Breast epithelium (tissue), 4 donors: ENCODE data around the gene SPN. TPM values are rescaled to one million over a fixed set of nuclear protein-coding genes. Genes with fewer than 3 reads are reported as not detected.
"Not testable (repeated sequence)": the region's sequence is repeated elsewhere in the genome, so short reads cannot be mapped to it uniquely, and the experiment has no call there.

Experiments
- DNase-seq, 2 donors: peaks; one replicate each; pipeline ENCODE4 v3.0.0-alpha.2; 2019; ENCODE audit warnings: low spot score in 2 of 2
- H3K27ac ChIP-seq, 2 donors: fragments of 200-600 bp; sonication (generic) in 1 of 2; one replicate each; pipeline ENCODE4 v1.5.1; 2016 to 2019; ENCODE audit warnings: mild to moderate bottlenecking in 1 of 2
- H3K27me3 ChIP-seq, 2 donors: fragments of 200-600 bp; sonication (generic) in 1 of 2; one replicate each; pipeline versions ENCODE4 v1.5.1 to v1.6.0; 2017 to 2019; ENCODE audit warnings: control low read depth in 1 of 2, mild to moderate bottlenecking in 1 of 2
- H3K36me3 ChIP-seq: fragments of 200-600 bp; one replicate; pipeline ENCODE4 v1.5.1; 2019
- H3K4me1 ChIP-seq, 2 donors: fragments of 200-600 bp; sonication (generic); one replicate each; pipeline ENCODE4 v1.5.1; 2016 to 2019; ENCODE audit warnings: control low read depth in 1 of 2
- H3K4me3 ChIP-seq, 3 donors: fragments of 200-600 bp; sonication (generic); 1 replicate in 2 of 3; 2 replicates in 1 of 3; pipeline ENCODE4 v1.5.1; 2016 to 2019; ENCODE audit warnings: mild to moderate bottlenecking in 3 of 3, moderate library complexity in 2 of 3
- H3K9me3 ChIP-seq, 2 donors: fragments of 200-600 bp; sonication (generic) in 1 of 2; one replicate each; pipeline ENCODE4 v1.5.1; 2016 to 2019; ENCODE audit warnings: control low read depth in 1 of 2
- POLR2A ChIP-seq: fragments of 450-650 bp; IDR thresholded peaks from one replicate; pipeline ENCODE4 v1.6.1; 2016; ENCODE audit warnings: antibody characterized with exemption, mild to moderate bottlenecking, moderate library complexity
- POLR2AphosphoS5 ChIP-seq, 3 donors: sonication (generic); formaldehyde crosslinking; IDR thresholded peaks; one replicate each; pipeline ENCODE4 v1.6.1; 2017; ENCODE audit warnings: antibody characterized with exemption in 3 of 3
- intact Hi-C: fragments of 100-400 bp; cut with DNase I; formaldehyde crosslinking; loops from one replicate; pipeline ENCODE4 v1.15.1; 2023; ENCODE audit warnings: low total_unique reads
- total RNA-seq, 3 donors: library from RNA; depleted of rRNA; stranded (reverse); fragments of >200 nt; gene quantifications; one replicate each; pipeline ENCODE4 v1.1.0, GENCODE V29; 2016
- TF ChIP-seq, protein P1 (sequence below), 3 donors: fragments of 450-650 bp; IDR thresholded peaks; one replicate each; pipeline ENCODE4 v1.5.1; 2016 to 2017; ENCODE audit warnings: antibody characterized with exemption in 3 of 3, mild to moderate bottlenecking in 3 of 3, moderate library complexity in 3 of 3

The SPN gene
- total RNA-seq, 3 donors from 2014 or later, result 1.4 to 5.1 (median 2.3) TPM

GRCh38 chr16:29651774-29652349, 11.2 kb upstream of the SPN start:
- no peaks in the 10 kb centered on the region for H3K4me1 ChIP-seq
- H3K36me3 ChIP-seq, result no peaks in the 10 kb centered on the region
- no peak overlapping the region for H3K27ac ChIP-seq
- intact Hi-C loops, result no loop called here
- H3K27me3 ChIP-seq, result no peaks in the 10 kb centered on the region
- DNase-seq, result no peak
- H3K4me3 ChIP-seq, result no peak overlapping the region
- TF ChIP-seq, protein P1, sequence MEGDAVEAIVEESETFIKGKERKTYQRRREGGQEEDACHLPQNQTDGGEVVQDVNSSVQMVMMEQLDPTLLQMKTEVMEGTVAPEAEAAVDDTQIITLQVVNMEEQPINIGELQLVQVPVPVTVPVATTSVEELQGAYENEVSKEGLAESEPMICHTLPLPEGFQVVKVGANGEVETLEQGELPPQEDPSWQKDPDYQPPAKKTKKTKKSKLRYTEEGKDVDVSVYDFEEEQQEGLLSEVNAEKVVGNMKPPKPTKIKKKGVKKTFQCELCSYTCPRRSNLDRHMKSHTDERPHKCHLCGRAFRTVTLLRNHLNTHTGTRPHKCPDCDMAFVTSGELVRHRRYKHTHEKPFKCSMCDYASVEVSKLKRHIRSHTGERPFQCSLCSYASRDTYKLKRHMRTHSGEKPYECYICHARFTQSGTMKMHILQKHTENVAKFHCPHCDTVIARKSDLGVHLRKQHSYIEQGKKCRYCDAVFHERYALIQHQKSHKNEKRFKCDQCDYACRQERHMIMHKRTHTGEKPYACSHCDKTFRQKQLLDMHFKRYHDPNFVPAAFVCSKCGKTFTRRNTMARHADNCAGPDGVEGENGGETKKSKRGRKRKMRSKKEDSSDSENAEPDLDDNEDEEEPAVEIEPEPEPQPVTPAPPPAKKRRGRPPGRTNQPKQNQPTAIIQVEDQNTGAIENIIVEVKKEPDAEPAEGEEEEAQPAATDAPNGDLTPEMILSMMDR (IDR thresholded peaks at IDR 0.05), result no peak
- TF ChIP-seq POLR2AphosphoS5 (IDR thresholded peaks at IDR 0.05), result no peak
- TF ChIP-seq POLR2A, result no peak
- H3K9me3 ChIP-seq, result no peaks in the 10 kb centered on the region

DNA sequence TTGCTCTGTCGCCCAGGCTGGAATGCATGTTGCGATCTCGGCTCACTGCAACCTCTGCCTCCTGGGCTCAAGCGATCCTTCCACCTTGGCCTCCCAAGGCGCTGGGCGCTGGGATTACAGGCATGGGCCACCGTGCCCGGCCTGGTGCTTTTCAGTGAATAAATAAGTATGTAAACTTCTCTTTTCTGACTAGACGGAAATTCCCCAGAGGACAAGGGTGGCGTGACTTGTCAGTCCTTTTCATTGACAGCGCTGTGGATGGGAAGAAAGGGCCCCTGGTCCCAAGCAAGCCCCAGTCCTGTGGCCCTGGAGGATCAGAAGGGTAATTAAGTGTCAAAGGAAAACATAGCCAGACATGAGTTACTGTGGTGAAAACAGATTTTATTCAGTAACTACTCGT, 9.6 kb upstream of the SPN start:
- H3K4me3 ChIP-seq, result no peak overlapping the region
- no peak for TF ChIP-seq POLR2A
- TF ChIP-seq POLR2AphosphoS5 (IDR thresholded peaks at IDR 0.05), result no peak
- TF ChIP-seq, protein P1 (IDR thresholded peaks at IDR 0.05), result no peak
- H3K27me3 ChIP-seq, result no peaks in the 10 kb centered on the region
- H3K9me3 ChIP-seq, result no peaks in the 10 kb centered on the region
- H3K4me1 ChIP-seq, result no peaks in the 10 kb centered on the region
- intact Hi-C loops, result no loop called here
- H3K36me3 ChIP-seq, result no peaks in the 10 kb centered on the region
- no peak for DNase-seq
- H3K27ac ChIP-seq, result no peak overlapping the region

GRCh38 chr16:29653890-29654289, 9.2 kb upstream of the SPN start:
- H3K9me3 ChIP-seq, DNase-seq, H3K27me3 ChIP-seq, H3K36me3 ChIP-seq, intact Hi-C loops, H3K27ac ChIP-seq, H3K4me1 ChIP-seq, H3K4me3 ChIP-seq: not testable (repeated sequence)

DNA sequence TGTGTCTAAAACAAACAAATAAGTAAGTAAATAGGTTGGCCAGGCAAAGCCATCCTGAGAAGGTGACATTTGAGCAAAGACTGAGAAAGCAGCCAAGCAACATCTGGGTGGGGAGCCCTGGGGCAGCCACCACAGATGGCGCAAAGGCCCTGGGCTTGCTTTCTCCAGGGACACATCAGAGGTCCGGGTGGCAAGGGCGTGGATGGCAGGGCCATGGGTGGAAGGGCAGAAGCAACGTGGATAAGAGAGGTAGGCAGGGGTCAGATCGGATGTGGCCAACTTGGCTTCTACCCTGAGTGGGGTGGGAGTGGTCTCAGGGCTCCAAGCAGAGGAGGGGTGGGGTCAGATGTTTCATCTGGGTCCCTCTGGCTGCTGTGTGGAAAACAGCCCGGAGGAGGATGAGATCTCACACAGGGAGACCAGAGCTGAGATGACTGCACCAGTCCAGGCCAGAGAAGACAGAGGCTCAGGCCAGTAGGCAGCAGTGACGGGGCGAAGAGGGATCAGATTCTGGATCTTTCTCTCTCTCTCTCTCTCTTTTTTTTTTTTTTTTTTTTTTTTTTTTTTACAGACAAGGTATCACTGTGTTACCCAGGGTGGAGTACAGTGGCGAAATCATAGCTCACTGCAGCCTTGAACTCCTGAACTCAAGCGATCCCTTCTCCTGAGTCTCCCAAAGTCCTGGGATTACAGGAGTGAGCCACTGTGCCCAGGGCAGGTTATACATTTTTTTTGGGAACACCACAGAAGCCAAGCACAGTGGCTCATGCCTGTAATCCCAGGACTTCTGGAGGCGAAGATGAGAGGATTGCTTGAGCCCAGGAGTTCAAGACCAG, 6.1 kb upstream of the SPN start:
- Histone ChIP-seq H3K9me3 (no peaks in the 10 kb centered on the region), H3K4me3 (no peak overlapping the region), H3K27ac (no peak overlapping the region), H3K4me1 (no peaks in the 10 kb centered on the region), H3K36me3 (no peaks in the 10 kb centered on the region), H3K27me3 (no peaks in the 10 kb centered on the region)
- TF ChIP-seq POLR2A, result no peak
- no peak for TF ChIP-seq POLR2AphosphoS5 (IDR thresholded peaks at IDR 0.05)
- TF ChIP-seq, protein P1 (IDR thresholded peaks at IDR 0.05), result no peak
- no peak for DNase-seq
- intact Hi-C loops, result no loop called here

DNA sequence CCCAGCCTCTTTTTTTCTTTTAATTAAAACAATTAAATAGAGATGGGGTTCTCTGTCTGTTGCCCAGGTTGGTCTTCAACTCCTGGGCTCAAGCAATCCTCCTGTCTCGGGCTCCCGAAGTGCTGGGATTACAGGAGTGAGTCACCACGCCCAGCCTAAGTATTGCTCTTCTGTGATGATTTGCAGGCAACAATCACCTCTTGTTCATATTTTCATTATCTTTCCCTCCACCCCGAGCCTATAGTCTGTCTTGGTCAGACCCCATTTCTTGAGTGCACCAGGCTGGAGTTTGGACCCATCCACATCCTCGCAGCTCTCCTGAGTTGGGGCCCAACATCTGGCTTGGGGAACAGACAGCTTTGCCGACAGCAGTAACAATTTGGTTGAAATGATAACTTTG, 4.3 kb upstream of the SPN start:
- TF ChIP-seq POLR2A (no peak), POLR2AphosphoS5 (IDR thresholded peaks at IDR 0.05) (no peak)
- TF ChIP-seq, protein P1 (IDR thresholded peaks at IDR 0.05), result no peak
- Histone ChIP-seq H3K4me3 (no peak overlapping the region), H3K4me1 (no peaks in the 10 kb centered on the region), H3K9me3 (no peaks in the 10 kb centered on the region), H3K27ac (no peak overlapping the region), H3K27me3 (no peaks in the 10 kb centered on the region), H3K36me3 (no peaks in the 10 kb centered on the region)
- DNase-seq, result no peak
- intact Hi-C loops, result no loop called here
